Measurements from ENCODE around the gene PIEZO2. TPM values are rescaled to one million over a fixed set of nuclear protein-coding genes. Genes with fewer than 3 reads are reported as not detected.

Gene PIEZO2
- polyA plus RNA-seq, 4 donors: 16.8 to 23.5 (median 17.9) TPM

- DNase-seq (ENCODE audit: low read depth in 4 of 4, low spot score in 3 of 4): no peak
These were observed 151.5 kb downstream of the PIEZO2 start for GRCh38 chr18:10997885-10998284.

GRCh38 chr18:10995550-10995949 is 153.8 kb downstream of the PIEZO2 start:
- no peak for DNase-seq (ENCODE audit: low read depth in 4 of 4, low spot score in 3 of 4)

GRCh38 chr18:10989486-10989885 is 159.9 kb downstream of the PIEZO2 start:
- no peak for DNase-seq (ENCODE audit: low read depth in 4 of 4, low spot score in 3 of 4)

- DNase-seq (ENCODE audit: low read depth in 4 of 4, low spot score in 3 of 4): no peak
These were observed 163.7 kb downstream of the PIEZO2 start for GRCh38 chr18:10985689-10986088.

- no peak for DNase-seq (ENCODE audit: low read depth in 4 of 4, low spot score in 3 of 4)
These were observed 170.0 kb downstream of the PIEZO2 start for GRCh38 chr18:10979411-10979810.

GRCh38 chr18:10977042-10977441 is 172.3 kb downstream of the PIEZO2 start:
- no peak for DNase-seq (ENCODE audit: low read depth in 4 of 4, low spot score in 3 of 4)

- DNase-seq (ENCODE audit: low read depth in 4 of 4, low spot score in 3 of 4): no peak
These were observed 175.7 kb downstream of the PIEZO2 start for GRCh38 chr18:10973567-10974203.

- no peak for DNase-seq (ENCODE audit: low read depth in 4 of 4, low spot score in 3 of 4)
These were observed 177.7 kb downstream of the PIEZO2 start for GRCh38 chr18:10971717-10972116.

GRCh38 chr18:10965119-10965518 is 184.2 kb downstream of the PIEZO2 start:
- no peak for DNase-seq (ENCODE audit: low read depth in 4 of 4, low spot score in 3 of 4)

GRCh38 chr18:10953672-10954071 is 195.7 kb downstream of the PIEZO2 start:
- no peak for DNase-seq (ENCODE audit: low read depth in 4 of 4, low spot score in 3 of 4)

GRCh38 chr18:10951631-10952544 is 197.5 kb downstream of the PIEZO2 start:
- no peak for DNase-seq (ENCODE audit: low read depth in 4 of 4, low spot score in 3 of 4)

- DNase-seq (ENCODE audit: low read depth in 4 of 4, low spot score in 3 of 4): no peak
These were observed 198.3 kb downstream of the PIEZO2 start for GRCh38 chr18:10950876-10951630.

GRCh38 chr18:10950080-10950875 is 199.1 kb downstream of the PIEZO2 start:
- no peak for DNase-seq (ENCODE audit: low read depth in 4 of 4, low spot score in 3 of 4)

GRCh38 chr18:10949655-10950054 is 199.7 kb downstream of the PIEZO2 start:
- no peak for DNase-seq (ENCODE audit: low read depth in 4 of 4, low spot score in 3 of 4)

- DNase-seq (ENCODE audit: low read depth in 4 of 4, low spot score in 3 of 4): no peak
These were observed 200.9 kb downstream of the PIEZO2 start for GRCh38 chr18:10948421-10948820.

GRCh38 chr18:10946058-10946457 is 203.3 kb downstream of the PIEZO2 start:
- no peak for DNase-seq (ENCODE audit: low read depth in 4 of 4, low spot score in 3 of 4)

- DNase-seq (ENCODE audit: low read depth in 4 of 4, low spot score in 3 of 4): no peak
These were observed 206.4 kb downstream of the PIEZO2 start for GRCh38 chr18:10942998-10943397.

GRCh38 chr18:10939822-10940221 is 209.5 kb downstream of the PIEZO2 start:
- no peak for DNase-seq (ENCODE audit: low read depth in 4 of 4, low spot score in 3 of 4)

GRCh38 chr18:10937743-10938640 is 211.4 kb downstream of the PIEZO2 start:
- no peak for DNase-seq (ENCODE audit: low read depth in 4 of 4, low spot score in 3 of 4)
